ENCODE results near the gene LRRIQ4. TPM values are rescaled to one million over a fixed set of nuclear protein-coding genes. Genes with fewer than 3 reads are reported as not detected.

The LRRIQ4 gene
- total RNA-seq, 1 experiment from 2014 or later = not detected

DNA sequence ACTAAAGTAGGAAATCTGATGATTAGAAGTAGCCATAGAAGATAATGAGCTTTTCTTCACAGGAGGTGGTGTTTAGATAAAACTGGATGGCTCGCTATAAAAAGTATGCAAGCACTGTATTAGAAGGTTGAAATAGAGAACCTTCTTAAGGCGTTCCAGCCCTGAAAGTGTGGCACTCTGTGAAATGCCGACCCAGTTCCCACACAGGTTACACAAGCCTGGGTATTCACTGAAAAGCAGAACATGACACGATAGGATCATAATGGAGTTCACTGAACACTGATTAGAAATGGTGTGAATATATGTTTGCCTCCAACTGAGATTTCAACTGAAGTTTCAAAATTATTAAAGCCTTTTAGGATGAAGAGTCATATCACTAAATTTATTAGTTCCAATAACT is 15.0 kb downstream of the LRRIQ4 start:
- H3K4me3 Mint-ChIP-seq (ENCODE audit: unreplicated experiment) = no peak overlapping the region
- no peaks in the 10 kb centered on the region for H3K36me3 Mint-ChIP-seq (ENCODE audit: insufficient read depth, unreplicated experiment)
- no peak overlapping the region for H3K4me3 ChIP-seq (ENCODE audit: low read depth, low read length)
- TF ChIP-seq, protein P1, sequence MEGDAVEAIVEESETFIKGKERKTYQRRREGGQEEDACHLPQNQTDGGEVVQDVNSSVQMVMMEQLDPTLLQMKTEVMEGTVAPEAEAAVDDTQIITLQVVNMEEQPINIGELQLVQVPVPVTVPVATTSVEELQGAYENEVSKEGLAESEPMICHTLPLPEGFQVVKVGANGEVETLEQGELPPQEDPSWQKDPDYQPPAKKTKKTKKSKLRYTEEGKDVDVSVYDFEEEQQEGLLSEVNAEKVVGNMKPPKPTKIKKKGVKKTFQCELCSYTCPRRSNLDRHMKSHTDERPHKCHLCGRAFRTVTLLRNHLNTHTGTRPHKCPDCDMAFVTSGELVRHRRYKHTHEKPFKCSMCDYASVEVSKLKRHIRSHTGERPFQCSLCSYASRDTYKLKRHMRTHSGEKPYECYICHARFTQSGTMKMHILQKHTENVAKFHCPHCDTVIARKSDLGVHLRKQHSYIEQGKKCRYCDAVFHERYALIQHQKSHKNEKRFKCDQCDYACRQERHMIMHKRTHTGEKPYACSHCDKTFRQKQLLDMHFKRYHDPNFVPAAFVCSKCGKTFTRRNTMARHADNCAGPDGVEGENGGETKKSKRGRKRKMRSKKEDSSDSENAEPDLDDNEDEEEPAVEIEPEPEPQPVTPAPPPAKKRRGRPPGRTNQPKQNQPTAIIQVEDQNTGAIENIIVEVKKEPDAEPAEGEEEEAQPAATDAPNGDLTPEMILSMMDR (IDR thresholded peaks at IDR 0.05; ENCODE audit: insufficient read depth in 1 of 2, low read depth in 1 of 2, low read length in 1 of 2, severe bottlenecking in 1 of 2, unreplicated experiment in 1 of 2) = no peak
- H3K27me3 ChIP-seq (replicated peaks; ENCODE audit: control insufficient read depth, insufficient read depth, low read length) = no peaks in the 10 kb centered on the region
- no peaks in the 10 kb centered on the region for H3K9me3 ChIP-seq
- no peaks in the 10 kb centered on the region for H3K4me1 Mint-ChIP-seq (ENCODE audit: low read depth, unreplicated experiment)
- H3K9me3 Mint-ChIP-seq (ENCODE audit: unreplicated experiment) = no peaks in the 10 kb centered on the region
- no peak for DNase-seq
- no peak overlapping the region for H3K27ac Mint-ChIP-seq (ENCODE audit: unreplicated experiment)
- ChIA-PET POLR2A (no interaction called here), CTCF (no interaction called here)
- H3K27me3 Mint-ChIP-seq (ENCODE audit: insufficient read depth, unreplicated experiment) = peaks cover 6% of the 10 kb centered on the region
- BruUV-seq (replicated peaks) = no TSS peak
- H3K36me3 ChIP-seq (ENCODE audit: control insufficient read depth, insufficient read depth, low read length) = no peaks in the 10 kb centered on the region
- H3K4me1 ChIP-seq = no peaks in the 10 kb centered on the region
- intact Hi-C loops (cut with micrococcal nuclease; ENCODE audit: unreplicated experiment) = no loop called here

DNA sequence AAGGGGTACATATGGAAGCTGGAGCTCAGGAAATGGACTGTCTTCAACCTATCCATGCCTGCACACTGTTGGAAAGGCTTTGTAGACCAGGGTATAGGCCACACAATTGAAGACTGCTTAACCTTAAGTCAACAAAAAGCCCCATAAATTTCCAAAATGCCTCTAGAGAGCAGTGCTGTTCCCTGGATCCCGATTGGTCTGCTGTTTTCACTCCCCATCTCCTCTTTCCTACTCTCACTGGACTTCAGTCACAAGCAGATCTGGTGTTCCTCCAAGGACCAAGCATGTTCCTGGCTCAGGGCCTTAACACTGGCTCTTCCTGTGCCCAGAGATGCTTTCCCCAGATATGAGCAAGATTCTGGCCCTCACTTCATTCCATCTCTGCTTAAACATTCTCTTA is 22.9 kb downstream of the LRRIQ4 start:
- Mint-ChIP-seq H3K27me3 (ENCODE audit: insufficient read depth, unreplicated experiment) (peaks cover 6% of the 10 kb centered on the region), H3K36me3 (ENCODE audit: insufficient read depth, unreplicated experiment) (no peaks in the 10 kb centered on the region), H3K9me3 (ENCODE audit: unreplicated experiment) (no peaks in the 10 kb centered on the region), H3K4me3 (ENCODE audit: unreplicated experiment) (no peak overlapping the region), H3K4me1 (ENCODE audit: low read depth, unreplicated experiment) (no peaks in the 10 kb centered on the region), H3K27ac (ENCODE audit: unreplicated experiment) (no peak overlapping the region)
- TF ChIP-seq, protein P1 (IDR thresholded peaks at IDR 0.05; ENCODE audit: insufficient read depth in 1 of 2, low read depth in 1 of 2, low read length in 1 of 2, severe bottlenecking in 1 of 2, unreplicated experiment in 1 of 2) = no peak
- intact Hi-C loops (cut with micrococcal nuclease; ENCODE audit: unreplicated experiment) = no loop called here
- ChIA-PET CTCF (no interaction called here), POLR2A (no interaction called here)
- Histone ChIP-seq H3K27me3 (replicated peaks; ENCODE audit: control insufficient read depth, insufficient read depth, low read length) (no peaks in the 10 kb centered on the region), H3K36me3 (ENCODE audit: control insufficient read depth, insufficient read depth, low read length) (no peaks in the 10 kb centered on the region), H3K9me3 (no peaks in the 10 kb centered on the region), H3K4me1 (no peaks in the 10 kb centered on the region), H3K4me3 (ENCODE audit: low read depth, low read length) (no peak overlapping the region)
- no peak for DNase-seq
- no TSS peak for BruUV-seq (replicated peaks)

DNA sequence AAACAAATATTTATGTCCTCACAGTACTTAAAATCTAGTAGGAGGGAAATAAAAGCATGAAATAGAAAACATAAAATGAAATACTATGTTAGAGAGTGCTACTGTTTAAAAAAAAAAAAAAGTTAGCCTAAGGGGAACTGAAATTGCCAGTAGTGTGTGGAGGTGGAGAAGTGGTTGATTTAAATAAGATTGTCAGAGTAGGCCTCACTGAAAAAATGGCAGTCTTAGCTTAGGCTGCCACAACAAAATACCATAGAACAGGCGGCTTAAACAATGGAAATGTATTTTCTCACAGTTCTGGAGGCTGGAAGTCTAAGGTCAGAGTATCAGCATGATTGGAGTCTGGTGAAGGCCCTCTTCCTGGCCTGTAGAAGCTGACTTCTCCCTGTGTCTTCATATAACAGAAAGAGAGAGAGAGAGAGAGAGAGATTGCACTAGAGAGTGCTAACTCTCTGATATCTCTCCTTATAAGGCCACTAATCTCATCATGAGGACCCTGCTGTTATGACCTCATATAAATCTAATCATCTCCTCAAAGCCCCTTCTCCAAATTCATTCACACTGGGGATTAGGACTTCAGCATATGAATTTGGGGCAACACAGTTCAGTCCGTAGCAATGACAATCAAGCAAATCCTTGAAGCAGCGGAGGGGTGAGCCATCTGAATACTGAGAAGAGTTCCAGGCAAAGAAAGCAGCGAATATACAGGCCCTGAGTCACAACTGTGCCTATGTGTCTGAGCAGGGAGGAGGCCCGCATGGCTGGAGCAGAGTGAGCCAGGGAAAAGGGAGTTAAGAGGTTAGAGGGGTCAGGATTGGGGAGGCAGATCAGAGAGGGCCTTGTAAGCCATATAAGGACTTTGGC is 23.6 kb downstream of the LRRIQ4 start:
- Mint-ChIP-seq H3K27me3 (ENCODE audit: insufficient read depth, unreplicated experiment) (peaks cover 14% of the 10 kb centered on the region), H3K4me1 (ENCODE audit: low read depth, unreplicated experiment) (no peaks in the 10 kb centered on the region), H3K4me3 (ENCODE audit: unreplicated experiment) (no peak overlapping the region), H3K36me3 (ENCODE audit: insufficient read depth, unreplicated experiment) (no peaks in the 10 kb centered on the region), H3K27ac (ENCODE audit: unreplicated experiment) (no peak overlapping the region), H3K9me3 (ENCODE audit: unreplicated experiment) (no peaks in the 10 kb centered on the region)
- Histone ChIP-seq H3K4me3 (ENCODE audit: low read depth, low read length) (no peak overlapping the region), H3K36me3 (ENCODE audit: control insufficient read depth, insufficient read depth, low read length) (no peaks in the 10 kb centered on the region), H3K4me1 (no peaks in the 10 kb centered on the region), H3K9me3 (no peaks in the 10 kb centered on the region), H3K27me3 (replicated peaks; ENCODE audit: control insufficient read depth, insufficient read depth, low read length) (no peaks in the 10 kb centered on the region)
- BruUV-seq (replicated peaks) = no TSS peak
- CTCF ChIA-PET = no interaction called here
- intact Hi-C loops (cut with micrococcal nuclease; ENCODE audit: unreplicated experiment) = no loop called here
- DNase-seq = no peak
- TF ChIP-seq, protein P1 (IDR thresholded peaks at IDR 0.05; ENCODE audit: insufficient read depth in 1 of 2, low read depth in 1 of 2, low read length in 1 of 2, severe bottlenecking in 1 of 2, unreplicated experiment in 1 of 2) = no peak
- POLR2A ChIA-PET = no interaction called here

Measured in Caco-2 (cell line).